ENCODE measurements around the gene PTPN14. TPM values are rescaled to one million over a fixed set of nuclear protein-coding genes. Genes with fewer than 3 reads are reported as not detected.

Gene PTPN14
- total and polyA plus RNA-seq, 2 of the 8 experiments (the other 6 are each of a cell fraction or from before 2014, with no cell fraction given), result 14.4 to 93.6 TPM

- no peaks in the 10 kb centered on the region for H3K79me1 ChIP-seq (ENCODE audit: low read depth, low read length)
- POLR2A ChIA-PET (ENCODE audit: partially characterized antibody), result interaction anchor here (0.7 to 1.8 kb wide), 3 partner anchors 8 to 227 kb away, joined by 3 to 11 read pairs (median 4); partner anchors contain the start of gene PTPN14
- H2AK5ac ChIP-seq (ENCODE audit: low read depth, low read length), result no peak overlapping the region
- H3K27ac ChIP-seq (ENCODE audit: low read depth, low read length), result no peak overlapping the region
- H3K79me2 ChIP-seq (ENCODE audit: control insufficient read depth in 1 of 2, insufficient read depth in 2 of 2, low read length in 2 of 2), result no peaks in the 10 kb centered on the region
- no peaks in the 10 kb centered on the region for H3K23me2 ChIP-seq (ENCODE audit: low read depth, low read length)
- H3K36me3 ChIP-seq (ENCODE audit: control insufficient read depth in 2 of 4, insufficient read depth in 4 of 4, low read length in 3 of 4), result no peaks in the 10 kb centered on the region
- peaks cover 0 to 1% of the 10 kb centered on the region in 2 experiments for H4K20me1 ChIP-seq (replicated peaks in 1 of 2; ENCODE audit: control insufficient read depth in 1 of 2, insufficient read depth in 2 of 2, low read length in 2 of 2)
- H3K4ac ChIP-seq (replicated peaks; ENCODE audit: insufficient read length, low read depth, low read length), result no peak overlapping the region
- H2BK120ac ChIP-seq (replicated peaks; ENCODE audit: low read depth, low read length), result no peak overlapping the region
- H2BK20ac ChIP-seq (ENCODE audit: low read length), result no peak overlapping the region
- H2AFZ ChIP-seq (ENCODE audit: low read length), result no peak overlapping the region
- H3K9me3 ChIP-seq (ENCODE audit: insufficient read depth in 2 of 2, low read depth in 1 of 2, low read length in 1 of 2), result no peaks in the 10 kb centered on the region
- no peak overlapping the region for H3K4me3 ChIP-seq (ENCODE audit: extremely low read depth in 1 of 4, insufficient read depth in 2 of 4, low read depth in 3 of 4, low read length in 4 of 4)
- H3K4me2 ChIP-seq (ENCODE audit: insufficient read depth in 1 of 2, low read depth in 2 of 2, low read length in 2 of 2), result no peak overlapping the region
- no peak overlapping the region for H3K23ac ChIP-seq (ENCODE audit: insufficient read length)
- 91% methylated on average over 8 of the region's 8 CpGs; no CpG with 5 or more reads in 1 of the 2 experiments for WGBS, 2 experiments (ENCODE audit: extremely low coverage in 1 of 2, insufficient coverage in 1 of 2, insufficient read length in 1 of 2, insufficient replicate concordance in 2 of 2, low coverage in 1 of 2, low lambda C conversion rate in 2 of 2, missing lambda C conversion rate in 1 of 2)
- H3K14ac ChIP-seq (ENCODE audit: insufficient read length), result no peak overlapping the region
- no peak overlapping the region for H3K9ac ChIP-seq (replicated peaks in 1 of 4; ENCODE audit: extremely low read depth in 1 of 4, low read depth in 3 of 4, low read length in 3 of 4)
- H3K18ac ChIP-seq (ENCODE audit: extremely low read depth, low read length), result no peak overlapping the region
- H2BK15ac ChIP-seq (ENCODE audit: low read length), result no peak overlapping the region
- no peaks in the 10 kb centered on the region; a peak in 1 of 7 replicates for H3K27me3 ChIP-seq (replicated peaks in 1 of 4; ENCODE audit: control insufficient read depth in 3 of 4, extremely low read depth in 1 of 4, insufficient read depth in 3 of 4, low read length in 3 of 4)
- H3K56ac ChIP-seq (replicated peaks; ENCODE audit: insufficient read length, low read depth, low read length), result no peak overlapping the region
- no peak for FAIRE-seq
- CTCF ChIA-PET (ENCODE audit: partially characterized antibody), result interaction anchor here (0.6 to 19.1 kb wide), 15 partner anchors 8 to 374 kb away, joined by 3 to 610 read pairs (median 79); partner anchors contain the start of gene SMYD2
- no peak overlapping the region for H2BK5ac ChIP-seq (ENCODE audit: low read depth, low read length)
- no peak overlapping the region for H4K8ac ChIP-seq (ENCODE audit: extremely low read depth, insufficient read depth, low read length)
- no peak overlapping the region for H4K91ac ChIP-seq (replicated peaks; ENCODE audit: insufficient read length, low read length)
- H3K4me1 ChIP-seq (replicated peaks in 1 of 4; ENCODE audit: control insufficient read depth in 3 of 4, insufficient read depth in 4 of 4, low read length in 3 of 4), result no peaks in the 10 kb centered on the region; a peak in 1 of 7 replicates
- DNase-seq (ENCODE audit: low read depth in 1 of 2, low spot score in 2 of 2), result peak in 1 of 2 experiments; percentile 17
- H4K5ac ChIP-seq (ENCODE audit: insufficient read length, low read depth, low read length), result no peak overlapping the region
- H2BK12ac ChIP-seq (ENCODE audit: low read depth, low read length), result no peak overlapping the region
- no peak for TF ChIP-seq YY1 (IDR thresholded peaks at IDR 0.05; ENCODE audit: low read depth, low read length)
- TF ChIP-seq SUZ12 (IDR thresholded peaks at IDR 0.05; ENCODE audit: low read length), result no peak
- TF ChIP-seq SP1 (IDR thresholded peaks at IDR 0.05; ENCODE audit: low read depth, low read length), result no peak
- no peak for TF ChIP-seq POU5F1 (IDR thresholded peaks at IDR 0.05; ENCODE audit: low read depth, low read length)
- no peak for TF ChIP-seq RBBP5 (IDR thresholded peaks at IDR 0.05; ENCODE audit: borderline replicate concordance, low read depth, low read length)
- no peak for TF ChIP-seq TEAD4 (IDR thresholded peaks at IDR 0.05; ENCODE audit: low read depth, low read length)
- no peak for TF ChIP-seq SRF (IDR thresholded peaks at IDR 0.05; ENCODE audit: low read depth, low read length)
- TF ChIP-seq EGR1 (IDR thresholded peaks at IDR 0.05; ENCODE audit: borderline replicate concordance, low read depth, low read length), result no peak
- TF ChIP-seq ATF2 (IDR thresholded peaks at IDR 0.05; ENCODE audit: low read length), result no peak
Observed at GRCh38 chr1:214324896-214325800, 226.3 kb downstream of the PTPN14 start.
